WERI-Rb-1 (cell line): ENCODE measurements around the gene R3HDM4.

Source experiments
- DNase-seq: peaks from one replicate; pipeline ENCODE4 v3.0.0-alpha.2; 2020
- H3K27ac ChIP-seq: fragments of 250-450 bp; sonication (Bioruptor Pico); 2 replicates; pipeline ENCODE4 v1.5.1; 2020; ENCODE audit warnings: mild to moderate bottlenecking, moderate library complexity
- H3K27me3 ChIP-seq: fragments of 250-450 bp; sonication (Bioruptor Pico); 2 replicates; pipeline ENCODE4 v1.5.1; 2021; ENCODE audit warnings: mild to moderate bottlenecking, low read depth, moderate library complexity; ENCODE audit not compliant: insufficient read depth, severe bottlenecking
- H3K36me3 ChIP-seq: fragments of 250-450 bp; sonication (Bioruptor Pico); 2 replicates; pipeline ENCODE4 v1.5.1; 2020; ENCODE audit warnings: mild to moderate bottlenecking, moderate library complexity
- H3K4me3 ChIP-seq: 2 replicates; pipeline ENCODE4 v1.5.1; 2011; ENCODE audit warnings: low read depth, mild to moderate bottlenecking, control low read depth, low read length
- H3K9me3 ChIP-seq: fragments of 250-450 bp; sonication (Bioruptor Pico); 2 replicates; pipeline ENCODE4 v1.5.1; 2021; ENCODE audit warnings: mild to moderate bottlenecking, moderate library complexity; ENCODE audit not compliant: severe bottlenecking
- TF ChIP-seq, protein P1 (sequence below): IDR thresholded peaks from 2 replicates; pipeline ENCODE4 v1.5.1; 2011; ENCODE audit warnings: low read depth, mild to moderate bottlenecking, control low read depth, inconsistent platforms, low read length

The R3HDM4 gene

DNA sequence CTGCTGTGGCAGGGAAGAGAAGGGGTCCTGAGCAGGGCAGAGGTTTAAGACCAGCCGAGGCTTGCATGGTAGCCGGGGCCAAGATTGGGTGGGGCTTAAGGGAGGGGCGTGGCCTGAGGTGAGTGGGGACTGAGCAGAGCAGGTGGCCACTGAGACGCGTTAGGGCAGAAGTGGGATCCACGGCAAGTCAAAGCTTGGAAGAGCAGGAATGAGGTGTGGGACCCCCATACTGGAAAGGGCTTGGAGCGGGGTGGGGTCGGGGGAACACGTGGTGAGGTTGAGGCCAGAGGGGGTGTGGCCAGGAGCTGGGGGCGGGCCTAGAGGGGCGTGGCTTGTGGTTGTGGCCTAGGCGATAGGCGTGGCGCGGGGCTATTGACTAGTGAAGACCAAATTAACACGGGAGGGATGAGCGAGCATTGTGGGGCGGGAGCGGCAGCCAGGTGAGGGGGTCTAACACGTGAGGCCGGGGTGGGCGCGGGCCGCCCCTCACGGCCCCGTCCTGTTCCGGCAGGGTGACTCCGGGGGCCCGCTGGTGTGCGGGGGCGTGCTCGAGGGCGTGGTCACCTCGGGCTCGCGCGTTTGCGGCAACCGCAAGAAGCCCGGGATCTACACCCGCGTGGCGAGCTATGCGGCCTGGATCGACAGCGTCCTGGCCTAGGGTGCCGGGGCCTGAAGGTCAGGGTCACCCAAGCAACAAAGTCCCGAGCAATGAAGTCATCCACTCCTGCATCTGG lies 50.3 kb downstream of the R3HDM4 start:
- Histone ChIP-seq H3K27me3 (no peaks in the 10 kb centered on the region), H3K27ac (no peak overlapping the region), H3K9me3 (no peaks in the 10 kb centered on the region), H3K4me3 (no peak overlapping the region), H3K36me3 (peaks cover 12% of the 10 kb centered on the region)
- peak; percentile 46 for DNase-seq
- TF ChIP-seq, protein P1, sequence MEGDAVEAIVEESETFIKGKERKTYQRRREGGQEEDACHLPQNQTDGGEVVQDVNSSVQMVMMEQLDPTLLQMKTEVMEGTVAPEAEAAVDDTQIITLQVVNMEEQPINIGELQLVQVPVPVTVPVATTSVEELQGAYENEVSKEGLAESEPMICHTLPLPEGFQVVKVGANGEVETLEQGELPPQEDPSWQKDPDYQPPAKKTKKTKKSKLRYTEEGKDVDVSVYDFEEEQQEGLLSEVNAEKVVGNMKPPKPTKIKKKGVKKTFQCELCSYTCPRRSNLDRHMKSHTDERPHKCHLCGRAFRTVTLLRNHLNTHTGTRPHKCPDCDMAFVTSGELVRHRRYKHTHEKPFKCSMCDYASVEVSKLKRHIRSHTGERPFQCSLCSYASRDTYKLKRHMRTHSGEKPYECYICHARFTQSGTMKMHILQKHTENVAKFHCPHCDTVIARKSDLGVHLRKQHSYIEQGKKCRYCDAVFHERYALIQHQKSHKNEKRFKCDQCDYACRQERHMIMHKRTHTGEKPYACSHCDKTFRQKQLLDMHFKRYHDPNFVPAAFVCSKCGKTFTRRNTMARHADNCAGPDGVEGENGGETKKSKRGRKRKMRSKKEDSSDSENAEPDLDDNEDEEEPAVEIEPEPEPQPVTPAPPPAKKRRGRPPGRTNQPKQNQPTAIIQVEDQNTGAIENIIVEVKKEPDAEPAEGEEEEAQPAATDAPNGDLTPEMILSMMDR, result no peak

DNA sequence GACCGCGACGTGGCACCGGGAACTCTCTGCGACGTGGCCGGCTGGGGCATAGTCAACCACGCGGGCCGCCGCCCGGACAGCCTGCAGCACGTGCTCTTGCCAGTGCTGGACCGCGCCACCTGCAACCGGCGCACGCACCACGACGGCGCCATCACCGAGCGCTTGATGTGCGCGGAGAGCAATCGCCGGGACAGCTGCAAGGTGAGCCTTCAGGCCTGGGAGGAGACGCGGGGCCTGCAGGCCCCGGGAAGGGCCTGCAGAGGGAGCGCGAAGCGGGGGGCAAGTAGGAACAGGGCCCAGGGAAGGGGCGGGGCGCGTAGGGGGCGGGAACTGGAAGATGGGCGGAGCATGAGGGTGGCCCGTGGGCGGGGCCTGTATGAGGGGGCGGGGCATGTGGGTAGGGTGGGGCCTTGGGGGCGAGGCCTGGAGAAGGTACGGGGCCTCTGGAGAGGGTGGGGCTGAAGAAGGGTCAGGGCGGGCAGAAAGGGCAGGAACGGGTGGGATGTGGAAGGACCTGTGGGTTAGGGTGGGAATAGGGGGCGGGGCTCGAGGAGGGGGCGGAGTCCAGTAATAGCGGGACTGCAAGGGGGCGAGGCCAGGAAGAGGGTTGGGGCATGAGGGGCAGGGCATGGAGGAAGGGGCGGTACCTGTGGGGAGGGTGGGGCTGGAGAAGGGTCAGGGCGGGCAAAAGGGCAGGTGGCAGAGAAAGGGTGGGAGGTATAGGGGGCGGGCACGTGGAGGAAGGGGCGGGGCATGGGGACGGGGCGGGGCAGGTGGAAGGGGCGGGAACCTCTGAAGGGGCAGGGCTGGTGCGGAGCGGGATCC lies 51.1 kb downstream of the R3HDM4 start:
- H3K9me3 ChIP-seq, result no peaks in the 10 kb centered on the region
- DNase-seq, result peak; percentile 47
- H3K36me3 ChIP-seq, result peaks cover 7% of the 10 kb centered on the region
- H3K27ac ChIP-seq, result no peak overlapping the region
- H3K4me3 ChIP-seq, result no peak overlapping the region
- no peaks in the 10 kb centered on the region for H3K27me3 ChIP-seq
- TF ChIP-seq, protein P1, result no peak

DNA sequence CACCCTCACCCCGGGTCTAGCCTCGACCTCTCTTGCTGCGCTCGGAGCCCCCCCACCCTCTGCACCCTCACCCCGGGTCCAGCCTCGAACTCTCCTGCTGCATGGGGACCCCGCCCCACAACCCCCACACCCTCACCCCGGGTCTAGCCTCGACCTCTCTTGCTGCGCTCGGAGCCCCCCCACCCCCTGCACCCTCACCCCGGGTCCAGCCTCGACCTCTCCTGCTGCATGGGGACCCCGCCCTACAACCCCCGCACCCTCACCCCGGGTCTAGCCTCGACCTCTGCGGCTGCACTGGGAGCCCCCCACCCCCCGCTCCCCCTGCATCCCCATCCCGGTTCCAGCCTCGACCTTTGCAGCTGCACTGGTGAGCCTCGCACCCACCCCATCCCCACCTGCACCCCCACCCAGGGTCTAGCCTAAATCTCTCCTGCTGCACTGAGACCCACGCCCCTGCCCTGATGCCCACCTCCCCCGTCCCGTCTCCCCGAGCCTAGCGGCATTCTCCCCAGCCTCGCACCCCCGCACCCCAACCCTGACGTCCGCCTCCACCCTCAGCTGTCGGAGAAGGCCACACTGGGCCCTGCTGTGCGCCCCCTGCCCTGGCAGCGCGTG lies 51.8 kb downstream of the R3HDM4 start:
- Histone ChIP-seq H3K27me3 (no peaks in the 10 kb centered on the region), H3K4me3 (no peak overlapping the region), H3K27ac (no peak overlapping the region), H3K9me3 (no peaks in the 10 kb centered on the region), H3K36me3 (peaks cover 7% of the 10 kb centered on the region)
- TF ChIP-seq, protein P1, result no peak
- no peak for DNase-seq

DNA sequence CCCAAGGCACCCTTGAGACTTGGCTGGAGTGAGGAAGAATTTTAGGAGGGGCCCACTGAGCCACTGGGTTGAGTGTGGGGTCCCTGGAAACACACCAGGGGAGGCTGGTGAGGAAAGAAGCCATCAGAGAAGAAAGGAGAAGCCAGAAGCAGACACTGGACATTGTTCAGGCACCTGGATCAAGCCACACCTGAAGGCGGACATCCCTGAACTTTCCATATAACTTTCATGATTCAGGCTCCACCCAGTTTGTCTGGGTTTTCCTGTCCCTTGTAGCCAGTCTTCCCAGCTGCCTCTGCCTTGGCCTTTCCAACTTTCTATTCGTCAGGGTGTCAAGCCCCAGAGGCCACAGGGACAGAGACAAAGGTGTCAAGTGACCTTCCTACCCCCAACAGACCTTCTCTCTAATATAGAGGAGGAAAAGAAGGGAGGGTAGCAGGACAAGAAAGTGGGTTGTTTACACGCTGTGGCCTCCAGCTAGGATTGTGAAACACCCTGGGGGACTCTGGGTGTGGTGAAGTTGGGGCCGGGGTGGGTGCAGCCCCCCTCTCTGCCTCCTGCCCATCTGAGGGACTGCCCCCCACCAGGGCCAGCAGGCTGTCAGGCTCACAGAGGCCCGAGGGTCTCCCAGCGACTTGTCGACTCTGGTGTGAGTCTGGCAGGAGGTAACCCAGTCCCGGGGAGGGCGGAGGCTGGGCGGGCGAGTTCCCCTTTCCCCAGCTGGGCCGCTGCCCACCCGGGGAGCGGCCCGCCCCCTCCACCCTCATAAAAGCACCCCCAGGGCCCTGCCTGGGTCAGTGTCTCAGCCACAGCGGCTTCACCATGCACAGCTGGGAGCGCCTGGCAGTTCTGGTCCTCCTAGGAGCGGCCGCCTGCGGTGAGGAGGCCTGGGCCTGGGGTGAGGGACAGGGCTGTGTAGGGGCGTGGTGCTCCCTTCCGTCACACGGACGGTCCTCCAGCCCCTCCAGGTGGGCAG lies 53.9 kb downstream of the R3HDM4 start, which contains the start of gene CFD:
Gene CFD (plus strand): TSS at position 797 of the 976 bp plus-strand sequence. CDS start 26 bp downstream, at position 823.
- H3K27me3 ChIP-seq, result no peaks in the 10 kb centered on the region
- no peak for DNase-seq
- no peaks in the 10 kb centered on the region for H3K9me3 ChIP-seq
- peak within 1 kb of the TSS; percentile 53 for H3K4me3 ChIP-seq
- H3K36me3 ChIP-seq, result no peaks in the 10 kb centered on the region; the same call in 1 of the 2 replicates
- TF ChIP-seq, protein P1, result no peak
- H3K27ac ChIP-seq, result peak within 1 kb of the TSS; percentile 66

DNA sequence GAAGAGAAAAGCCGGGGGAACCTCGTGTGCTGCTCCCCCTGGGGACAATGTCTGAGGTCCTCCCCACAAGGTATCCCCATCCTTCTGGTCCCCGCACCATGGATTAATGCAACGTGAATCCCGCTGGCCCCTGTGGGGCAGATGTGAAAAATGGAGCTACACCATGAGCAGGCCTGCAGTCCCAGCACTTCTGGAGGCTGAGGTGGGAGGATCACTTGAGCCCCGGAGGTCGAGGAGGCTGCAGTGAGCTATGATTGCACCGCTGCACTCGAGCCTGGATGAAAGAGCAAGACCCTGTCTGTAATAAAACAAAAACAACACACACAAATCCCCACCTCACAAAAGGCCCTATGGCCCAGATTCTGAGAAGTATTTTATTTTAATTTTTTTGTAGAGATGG lies 54.7 kb downstream of the R3HDM4 start:
- TF ChIP-seq, protein P1, result no peak
- no peaks in the 10 kb centered on the region for H3K9me3 ChIP-seq
- no peak overlapping the region for H3K27ac ChIP-seq
- no peaks in the 10 kb centered on the region; the same call in 1 of the 2 replicates for H3K36me3 ChIP-seq
- no peaks in the 10 kb centered on the region for H3K27me3 ChIP-seq
- H3K4me3 ChIP-seq, result no peak overlapping the region
- no peak for DNase-seq
